HG02798 (cell line): ENCODE results near the gene BRD4.

Source experiments
- ATAC-seq: cut with Tn5 transposase; IDR thresholded peaks from one replicate; pipeline ENCODE4 v1.9.1; 2021; ENCODE audit warnings: mild to moderate bottlenecking; ENCODE audit not compliant: unreplicated experiment, poor library complexity

BRD4 gene

GRCh38 chr19:15199661-15200552, 132.4 kb downstream of the BRD4 start:
- no peak for ATAC-seq

DNA sequence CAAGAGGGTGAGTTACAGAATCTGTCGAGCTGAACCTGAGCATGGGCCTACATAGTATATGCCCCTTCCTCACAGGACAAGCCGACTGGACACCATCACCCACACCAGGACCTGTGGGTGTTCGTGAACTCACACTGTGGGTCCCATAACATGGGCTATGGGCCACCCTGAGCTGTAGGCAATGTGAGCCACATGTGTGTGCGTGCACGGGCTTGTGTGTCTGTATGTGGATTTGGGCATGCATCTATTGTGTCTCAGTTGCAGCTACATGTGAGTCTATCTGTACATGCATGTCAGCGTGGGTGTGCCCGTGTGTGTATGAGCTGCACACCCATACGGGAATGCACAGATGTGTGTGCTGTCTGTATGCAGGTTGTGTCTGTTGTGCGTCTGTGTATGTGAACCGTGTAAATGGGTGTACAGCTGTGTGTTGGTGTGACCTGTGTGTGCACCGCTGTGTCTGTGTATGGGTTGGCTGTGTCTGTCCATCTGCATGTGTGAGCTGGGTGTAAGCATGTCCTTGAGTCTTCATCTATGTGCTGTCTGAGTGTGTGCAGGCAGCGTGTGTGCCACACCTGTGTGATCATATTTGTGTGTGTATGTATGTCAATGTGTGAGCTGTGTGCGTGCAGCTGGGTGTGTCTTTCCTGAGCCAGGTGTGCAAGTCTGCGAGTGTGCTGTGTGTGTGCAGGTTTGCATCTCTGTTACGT, 133.2 kb downstream of the BRD4 start:
- ATAC-seq = no peak

- ATAC-seq = no peak
Measured at GRCh38 chr19:15197942-15198341, 134.4 kb downstream of the BRD4 start.

- no peak for ATAC-seq
Measured at GRCh38 chr19:15197275-15197941, 134.9 kb downstream of the BRD4 start.

DNA sequence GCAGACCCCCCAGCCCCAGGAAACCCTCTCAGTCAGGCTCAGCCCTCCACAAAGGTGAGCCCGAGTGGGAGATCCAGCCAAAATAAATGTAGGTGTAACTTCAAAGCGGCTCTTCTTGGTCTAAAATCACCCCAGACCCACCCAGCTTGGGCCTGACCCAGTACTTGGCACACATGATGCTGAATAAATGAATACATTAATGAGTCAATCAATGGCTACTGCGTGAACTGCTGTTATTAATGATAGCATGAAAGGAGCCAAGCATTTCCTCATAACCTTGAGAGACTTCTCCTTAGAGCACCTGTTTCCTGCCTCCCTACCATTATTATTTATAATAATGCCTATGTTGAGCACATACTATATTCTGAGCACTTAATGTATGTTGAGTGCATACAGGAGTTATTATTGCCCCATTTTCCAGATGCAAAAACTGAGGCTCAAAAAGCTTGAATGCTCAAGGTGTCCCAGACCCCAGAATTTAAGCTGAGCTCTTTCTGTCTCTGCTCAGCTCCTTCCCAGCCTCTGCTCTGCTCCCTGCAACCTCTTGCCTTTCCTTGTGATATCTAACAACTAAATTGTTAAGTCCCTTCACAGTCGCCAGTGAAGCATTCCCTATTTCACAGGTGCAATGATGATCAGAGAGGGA, 135.9 kb downstream of the BRD4 start:
- no peak for ATAC-seq

DNA sequence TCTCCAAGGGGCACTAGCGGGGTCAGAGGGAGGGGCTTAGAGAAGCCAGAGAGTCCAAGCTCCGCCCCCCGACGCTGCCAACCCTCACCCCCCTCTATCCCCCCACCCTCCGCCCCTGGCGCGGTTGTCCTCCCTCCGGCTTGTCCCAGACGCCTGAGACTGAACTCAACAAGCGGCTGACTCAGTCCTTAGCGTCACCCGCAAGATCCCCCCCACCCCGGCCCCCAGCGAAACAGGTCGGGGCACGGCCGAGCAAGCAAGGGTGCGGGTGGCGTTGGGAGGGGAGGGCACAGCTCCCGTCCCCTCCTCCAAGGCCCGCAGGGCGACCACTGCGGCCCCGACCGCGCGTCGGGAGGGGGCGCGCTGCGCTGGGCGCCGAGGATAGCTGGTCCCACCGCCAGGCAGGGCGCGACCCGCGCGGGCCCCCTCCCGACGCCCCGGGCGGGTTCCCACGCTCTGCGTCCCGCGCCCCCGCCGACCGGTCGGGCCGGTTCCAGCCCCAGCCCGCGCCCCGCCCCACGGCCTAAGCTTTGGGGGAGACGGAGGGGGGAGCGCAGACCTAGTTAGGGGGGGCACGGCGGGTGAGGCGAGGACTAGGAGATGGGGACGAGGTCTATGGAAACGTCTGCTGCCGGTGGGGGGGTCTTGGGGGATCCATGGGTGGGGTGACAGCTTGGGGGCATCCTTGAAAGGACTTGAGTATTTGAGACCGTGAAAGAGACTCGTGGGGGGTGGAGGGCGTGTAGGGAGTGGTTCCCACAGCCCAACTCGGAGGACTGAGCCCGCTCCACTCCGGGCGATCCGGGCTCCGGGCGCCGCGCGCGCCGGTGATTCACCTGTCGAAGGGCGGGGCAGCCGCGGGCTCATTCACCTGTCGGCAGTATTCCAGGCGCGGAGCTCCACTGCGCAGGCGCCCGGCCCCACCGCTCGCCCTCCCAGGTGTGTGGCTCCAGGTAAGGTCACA, 136.7 kb downstream of the BRD4 start:
- ATAC-seq = no peak

DNA sequence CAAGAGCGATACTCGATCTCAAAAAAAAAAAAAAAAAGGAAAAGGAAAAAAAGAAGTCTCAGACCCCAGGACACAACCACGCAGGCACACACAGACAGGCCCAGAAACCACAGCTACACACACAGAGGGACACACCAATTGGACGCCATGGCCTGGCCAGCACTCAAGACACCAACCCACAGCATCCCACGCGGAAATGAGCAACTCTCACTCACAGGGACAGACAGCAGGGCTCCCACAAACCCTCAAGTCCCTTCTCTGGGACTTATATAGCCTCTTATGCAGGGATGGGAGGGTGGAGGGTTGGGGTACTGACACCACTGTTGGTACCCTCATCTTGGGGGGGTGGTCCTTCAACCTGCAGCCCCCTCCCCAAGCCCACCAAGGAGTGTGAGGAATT, 137.4 kb downstream of the BRD4 start:
- no peak for ATAC-seq

- ATAC-seq = no peak
Measured at GRCh38 chr19:15191982-15192381, 140.4 kb downstream of the BRD4 start.

DNA sequence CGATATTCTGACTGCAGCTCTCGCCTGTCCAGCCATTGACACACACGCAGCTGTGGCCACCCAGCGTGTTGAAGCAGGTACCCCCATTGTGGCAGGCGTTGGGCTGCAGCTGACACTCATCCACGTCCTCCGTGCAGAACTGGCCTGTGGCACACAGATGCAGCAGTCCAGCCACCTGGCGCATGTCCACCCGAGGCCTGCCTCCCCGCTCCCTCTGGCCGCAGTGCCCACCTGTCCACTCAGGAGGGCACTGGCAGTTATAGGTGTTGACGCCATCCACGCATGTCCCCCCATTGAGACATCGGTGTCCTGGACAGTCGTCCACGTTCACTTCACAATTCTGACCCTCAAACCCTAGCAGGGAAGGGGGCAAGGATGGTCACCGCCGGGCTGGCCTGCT, 140.8 kb downstream of the BRD4 start:
- ATAC-seq = no peak

DNA sequence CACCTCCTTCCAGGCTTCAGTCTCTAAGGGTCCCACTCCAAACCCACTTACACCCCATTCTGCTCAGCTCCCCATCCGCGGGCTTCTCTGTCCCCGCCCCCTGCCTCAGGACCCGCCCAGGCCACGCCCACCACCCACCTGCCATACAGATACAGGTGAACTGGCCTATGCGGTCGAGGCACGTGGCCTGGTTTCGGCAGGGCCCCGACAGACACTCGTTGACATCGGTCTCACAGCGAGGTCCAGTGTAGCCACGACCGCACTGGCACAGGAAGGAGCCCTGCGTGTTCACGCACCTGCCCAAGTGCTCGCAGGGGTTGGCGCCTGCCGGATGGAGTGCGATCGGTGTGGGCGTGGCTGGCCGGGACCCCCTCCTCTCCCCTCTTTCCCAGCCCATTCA, 143.5 kb downstream of the BRD4 start:
- ATAC-seq = no peak

DNA sequence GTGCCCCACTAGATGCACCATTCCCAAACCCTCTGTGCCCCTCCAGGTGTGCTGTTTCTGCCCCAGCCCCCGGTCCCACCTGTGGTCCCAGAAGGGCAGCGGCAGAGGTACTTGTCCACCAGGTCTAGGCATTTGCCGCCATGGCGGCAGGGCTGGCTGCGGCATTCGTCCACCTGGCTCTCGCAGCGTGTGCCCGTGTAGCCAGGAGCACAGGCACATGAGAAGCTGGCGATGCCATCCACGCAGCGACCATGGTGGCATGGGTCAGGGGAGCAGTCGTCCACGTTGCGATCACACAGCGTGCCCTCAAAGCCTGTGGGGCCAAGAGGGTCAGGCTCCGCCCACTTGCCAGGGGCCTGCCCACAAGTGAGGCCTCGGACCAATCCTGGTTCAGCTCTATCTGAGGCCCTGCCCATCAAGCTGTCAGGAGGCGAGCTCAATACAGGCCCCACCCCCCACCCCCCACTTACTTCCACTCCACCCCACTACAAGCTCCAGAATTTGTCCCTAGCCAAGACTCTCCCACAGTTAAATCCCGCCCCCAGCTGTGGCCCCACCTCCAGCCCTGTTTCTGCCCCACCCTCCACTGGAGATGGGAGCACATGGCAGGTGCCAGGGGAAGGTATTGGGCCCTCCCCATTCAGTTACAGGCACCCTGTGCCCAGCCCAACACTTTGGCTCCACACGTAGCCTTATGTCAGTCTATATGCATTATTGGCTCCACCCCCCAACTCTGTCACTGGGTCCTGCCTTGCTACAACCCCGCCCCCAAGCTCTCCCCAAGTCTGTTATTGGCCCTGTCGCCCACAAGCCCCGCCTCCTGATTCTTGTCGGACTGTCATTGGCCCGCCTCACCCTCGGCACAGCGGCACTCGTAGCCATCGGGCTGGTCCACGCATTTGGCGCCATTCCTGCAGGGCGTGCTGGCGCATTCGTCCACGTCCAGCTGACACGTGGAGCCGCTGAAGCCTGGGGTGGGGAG, 145.0 kb downstream of the BRD4 start:
- no peak for ATAC-seq
